ENCODE results near the gene TIMP1. TPM values are rescaled to one million over a fixed set of nuclear protein-coding genes. Genes with fewer than 3 reads are reported as not detected.

Gene TIMP1
- total RNA-seq, result 10 to 100 TPM; 61.3 to 63.3 TPM

GRCh38 chrX:47581731-47582647 is at the start of gene TIMP1:
Gene TIMP1, plus strand, starts transcription at chrX:47582436. Its CDS starts 980 bp downstream, at chrX:47583416.

GRCh38 chrX:47560934-47561658 is 21.1 kb upstream of the TIMP1 start, which contains the start of gene ARAF:
Gene ARAF, plus strand, starts transcription at chrX:47561205. Its CDS starts 1,763 bp downstream, at chrX:47562968.

GRCh38 chrX:47619486-47620302 is 37.5 kb downstream of the TIMP1 start, which contains the start of gene SYN1:
Gene SYN1, minus strand, starts transcription at chrX:47619857. Its CDS starts 129 bp downstream, at chrX:47619728.

GRCh38 chrX:47629419-47630200 is 47.4 kb downstream of the TIMP1 start, which contains the start of gene CFP:
Gene CFP, minus strand, starts transcription at chrX:47629930. Its CDS starts 86 bp downstream, at chrX:47629844.

Small RNA genes lying within 50 kb of the gene (small RNA-seq; reads per million reads assigned to genes)
- 0 reads per million in 2 donors for gene MIR4769

Other genes starting within 250 kb of the TIMP1 start
- under 1 TPM in 1 of 2 donors, not detected in 1; under 0.01 TPM for gene ZNF157, start 211.9 kb upstream of the TIMP1 start, total RNA-seq
- 1 to 10 TPM; 5.3 to 6.2 TPM for gene ZNF41, start 99.2 kb upstream of the TIMP1 start, total RNA-seq
- gene ARAF, start 21.2 kb upstream of the TIMP1 start, total RNA-seq, result 10 to 100 TPM; 18.6 to 19.3 TPM
- gene SYN1, start 37.4 kb downstream of the TIMP1 start, total RNA-seq, result not detected
- gene CFP, start 47.5 kb downstream of the TIMP1 start, total RNA-seq, result under 1 TPM; under 0.01 to 0.33 TPM
- gene ELK1, start 68.1 kb downstream of the TIMP1 start, total RNA-seq, result 10 to 100 TPM; 19.6 to 24.6 TPM
- 10 to 100 TPM; 79.5 to 97.2 TPM for gene UXT, start 76.7 kb downstream of the TIMP1 start, total RNA-seq